ENCODE results near the gene U2AF1L4. TPM values are rescaled to one million over a fixed set of nuclear protein-coding genes. Genes with fewer than 3 reads are reported as not detected.

The U2AF1L4 gene, protein sequence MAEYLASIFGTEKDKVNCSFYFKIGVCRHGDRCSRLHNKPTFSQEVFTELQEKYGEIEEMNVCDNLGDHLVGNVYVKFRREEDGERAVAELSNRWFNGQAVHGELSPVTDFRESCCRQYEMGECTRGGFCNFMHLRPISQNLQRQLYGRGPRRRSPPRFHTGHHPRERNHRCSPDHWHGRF
- total RNA-seq: 5.6 and 8.7 TPM in 2 replicates

DNA sequence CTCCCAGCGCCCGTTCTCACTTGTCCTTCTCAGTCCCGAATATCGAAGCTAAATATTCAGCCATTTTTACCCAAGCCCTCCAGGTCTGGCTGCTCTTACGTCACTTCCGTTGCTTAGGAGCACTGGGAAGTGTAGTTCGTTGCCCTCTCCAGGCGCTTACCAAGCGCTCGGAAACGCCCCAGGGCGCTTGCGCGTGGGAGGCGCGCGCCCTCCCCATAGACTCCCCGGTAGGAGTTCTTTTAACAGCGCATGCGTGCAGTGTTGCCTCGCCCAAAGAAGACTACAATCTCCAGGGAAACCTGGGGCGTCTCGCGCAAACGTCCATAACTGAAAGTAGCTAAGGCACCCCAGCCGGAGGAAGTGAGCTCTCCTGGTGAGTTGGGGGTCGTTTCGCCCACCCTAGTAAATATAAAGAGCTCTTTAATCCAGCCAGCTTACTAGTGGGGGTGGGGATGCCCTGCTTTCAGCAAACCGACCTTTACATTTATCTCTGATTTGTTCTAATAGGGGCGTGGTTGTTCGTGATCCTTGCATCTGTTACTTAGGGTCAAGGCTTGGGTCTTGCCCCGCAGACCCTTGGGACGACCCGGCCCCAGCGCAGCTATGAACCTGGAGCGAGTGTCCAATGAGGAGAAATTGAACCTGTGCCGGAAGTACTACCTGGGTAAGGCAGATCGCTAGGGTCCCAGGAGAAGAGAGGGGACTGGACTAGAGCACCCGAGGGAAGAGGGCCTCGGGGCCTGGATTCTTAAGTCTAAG lies at the start of gene U2AF1L4, which contains the start of gene PSENEN:
Gene U2AF1L4, minus strand, starts transcription at position 91 of the 759 bp plus-strand sequence. Its CDS starts 27 bp downstream, at position 64.
Gene PSENEN, plus strand, starts transcription at position 324 of the 759 bp plus-strand sequence. Its CDS starts 280 bp downstream, at position 604.
- DNase-seq (ENCODE audit: extremely low read depth, low read depth, low spot score): peak; percentile 95

DNA sequence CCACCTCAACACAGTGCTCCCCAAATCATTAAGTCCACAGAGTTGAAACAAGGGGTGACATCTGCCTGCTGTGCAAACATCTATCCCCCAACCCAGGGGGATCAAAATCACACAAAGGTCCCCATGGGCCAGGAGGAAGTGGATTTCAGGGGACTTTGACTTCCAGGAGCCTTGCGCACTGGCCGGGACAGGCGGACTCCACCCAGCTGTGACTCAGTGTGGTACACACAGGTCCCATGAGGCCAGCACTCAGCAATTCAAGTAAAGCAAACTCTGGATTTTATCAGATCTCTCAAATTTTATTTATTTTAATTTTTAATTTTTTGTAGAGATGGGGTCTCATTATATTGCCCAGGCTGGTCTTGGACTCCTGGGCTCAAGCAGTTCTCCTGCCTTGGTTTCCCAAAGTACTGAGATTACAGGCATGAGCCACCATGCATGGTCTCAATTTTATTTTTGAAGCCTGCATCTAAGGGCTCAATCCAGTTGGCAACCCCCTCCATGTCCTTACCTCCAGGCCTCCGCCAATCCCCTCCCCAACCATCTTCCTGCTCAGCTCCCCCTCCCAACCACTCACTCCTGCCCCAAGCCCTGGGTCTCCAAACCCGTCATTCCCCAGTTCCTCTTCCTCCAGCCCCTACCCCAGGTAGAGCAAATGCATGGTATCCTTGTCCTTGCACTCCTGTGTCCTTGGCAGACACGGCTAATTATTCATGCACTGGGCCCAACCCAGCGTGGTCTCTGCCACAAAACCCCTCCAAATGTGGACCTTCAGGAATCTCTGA lies 48.4 kb upstream of the U2AF1L4 start:
- DNase-seq (ENCODE audit: extremely low read depth, low read depth, low spot score): no peak

DNA sequence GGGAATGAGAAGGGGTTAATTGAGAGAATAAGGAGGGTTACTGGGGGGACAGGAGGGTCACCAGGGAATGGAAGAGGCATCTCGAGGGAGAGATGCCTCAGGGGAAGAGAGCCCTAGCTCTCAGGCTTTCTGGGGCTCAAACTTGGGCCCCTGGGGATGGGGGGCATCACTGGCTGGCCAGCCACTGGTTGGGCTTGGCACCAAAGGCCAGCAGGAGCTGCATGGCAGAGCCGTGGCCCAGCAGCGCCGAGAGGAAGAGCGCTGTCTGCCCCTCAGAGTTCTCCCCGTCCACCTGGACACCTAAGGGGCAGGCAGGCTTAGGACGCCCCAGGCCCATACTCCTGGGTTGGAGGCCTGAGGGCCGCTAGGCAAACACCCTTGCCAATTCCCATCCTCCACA lies 47.7 kb upstream of the U2AF1L4 start:
- no peak for DNase-seq (ENCODE audit: extremely low read depth, low read depth, low spot score)

DNA sequence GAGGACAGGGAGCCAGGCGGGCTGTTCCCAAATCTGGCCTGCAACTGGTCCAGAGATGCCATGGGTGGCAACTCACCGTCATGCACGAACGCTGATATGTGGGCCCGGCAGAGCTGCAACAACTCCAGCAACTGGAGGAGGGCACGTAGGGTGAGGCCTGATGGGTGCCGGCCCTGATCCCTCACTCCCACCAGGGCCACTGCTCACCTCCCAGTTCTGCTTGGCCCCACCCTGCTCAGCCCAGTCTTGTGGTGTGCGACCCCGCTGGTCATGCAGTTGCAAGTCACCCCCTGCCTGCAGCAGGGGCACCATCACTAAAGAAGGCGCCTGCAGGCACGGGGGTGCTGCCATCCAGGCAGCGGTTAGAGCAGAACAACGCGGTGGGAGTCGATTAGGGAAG lies 47.1 kb upstream of the U2AF1L4 start:
- no peak for DNase-seq (ENCODE audit: extremely low read depth, low read depth, low spot score)

DNA sequence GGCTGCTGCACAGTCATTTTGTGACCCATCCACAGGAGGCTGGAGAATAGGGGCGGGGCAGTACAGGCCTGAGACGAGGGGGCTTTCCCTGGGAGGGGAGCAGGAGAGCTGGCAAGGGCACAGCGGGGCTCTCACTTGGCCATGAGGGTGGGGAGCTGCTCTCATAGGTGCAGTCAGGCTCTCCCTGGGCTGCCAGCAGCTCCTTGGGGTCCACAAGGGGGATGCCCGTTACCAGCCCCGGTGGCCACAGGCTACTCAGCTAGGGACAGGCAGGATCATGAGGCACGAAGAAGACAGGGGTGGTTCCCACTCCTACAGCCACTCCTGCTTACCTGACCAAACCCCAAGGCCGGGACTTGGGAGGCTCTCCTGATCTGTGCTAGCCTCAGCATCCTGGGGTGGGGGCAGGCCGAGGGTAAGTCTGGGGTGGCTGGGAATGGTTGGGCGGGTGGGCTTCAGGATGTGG lies 46.6 kb upstream of the U2AF1L4 start:
- DNase-seq (ENCODE audit: extremely low read depth, low read depth, low spot score): no peak

DNA sequence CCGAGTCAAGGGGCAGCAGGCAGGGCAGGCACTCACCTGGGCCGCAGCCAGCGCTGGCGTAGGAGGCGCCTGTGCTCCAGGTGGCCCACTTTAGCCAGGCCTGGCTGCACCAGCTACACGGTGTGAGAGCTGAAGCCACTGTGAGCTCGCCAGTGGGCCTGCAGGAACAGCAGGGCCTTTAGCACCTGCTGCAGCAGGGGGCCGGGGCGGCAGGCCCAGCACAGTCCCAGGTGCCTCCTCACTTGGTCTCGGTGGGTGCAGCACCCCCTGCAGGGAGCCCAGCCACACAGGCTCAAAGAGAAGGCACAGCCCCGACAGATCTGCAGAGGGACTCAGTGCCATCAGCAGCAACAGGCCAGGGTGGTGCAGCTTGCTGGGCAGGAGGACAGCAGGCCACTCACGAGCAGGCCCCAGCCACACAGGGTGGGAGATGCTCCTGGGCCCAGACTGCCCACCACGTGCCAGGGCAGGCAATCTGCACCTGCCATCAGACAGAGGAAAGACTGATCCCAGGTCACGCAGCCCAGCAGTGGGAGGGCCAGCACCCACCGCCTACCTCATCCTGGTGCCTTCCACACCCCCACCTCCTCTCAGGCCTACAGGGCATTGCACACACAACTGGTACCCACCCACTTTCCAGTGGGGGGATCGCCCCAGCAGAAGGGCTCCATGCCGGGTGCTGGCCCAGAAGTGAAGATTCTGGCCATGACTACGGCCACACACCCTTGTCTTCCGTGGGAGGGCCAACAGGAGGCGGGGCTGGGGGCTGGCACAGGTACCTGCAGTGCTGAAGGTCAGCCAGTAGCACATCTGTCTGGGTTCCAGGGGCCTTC lies 46.0 kb upstream of the U2AF1L4 start:
- no peak for DNase-seq (ENCODE audit: extremely low read depth, low read depth, low spot score)

DNA sequence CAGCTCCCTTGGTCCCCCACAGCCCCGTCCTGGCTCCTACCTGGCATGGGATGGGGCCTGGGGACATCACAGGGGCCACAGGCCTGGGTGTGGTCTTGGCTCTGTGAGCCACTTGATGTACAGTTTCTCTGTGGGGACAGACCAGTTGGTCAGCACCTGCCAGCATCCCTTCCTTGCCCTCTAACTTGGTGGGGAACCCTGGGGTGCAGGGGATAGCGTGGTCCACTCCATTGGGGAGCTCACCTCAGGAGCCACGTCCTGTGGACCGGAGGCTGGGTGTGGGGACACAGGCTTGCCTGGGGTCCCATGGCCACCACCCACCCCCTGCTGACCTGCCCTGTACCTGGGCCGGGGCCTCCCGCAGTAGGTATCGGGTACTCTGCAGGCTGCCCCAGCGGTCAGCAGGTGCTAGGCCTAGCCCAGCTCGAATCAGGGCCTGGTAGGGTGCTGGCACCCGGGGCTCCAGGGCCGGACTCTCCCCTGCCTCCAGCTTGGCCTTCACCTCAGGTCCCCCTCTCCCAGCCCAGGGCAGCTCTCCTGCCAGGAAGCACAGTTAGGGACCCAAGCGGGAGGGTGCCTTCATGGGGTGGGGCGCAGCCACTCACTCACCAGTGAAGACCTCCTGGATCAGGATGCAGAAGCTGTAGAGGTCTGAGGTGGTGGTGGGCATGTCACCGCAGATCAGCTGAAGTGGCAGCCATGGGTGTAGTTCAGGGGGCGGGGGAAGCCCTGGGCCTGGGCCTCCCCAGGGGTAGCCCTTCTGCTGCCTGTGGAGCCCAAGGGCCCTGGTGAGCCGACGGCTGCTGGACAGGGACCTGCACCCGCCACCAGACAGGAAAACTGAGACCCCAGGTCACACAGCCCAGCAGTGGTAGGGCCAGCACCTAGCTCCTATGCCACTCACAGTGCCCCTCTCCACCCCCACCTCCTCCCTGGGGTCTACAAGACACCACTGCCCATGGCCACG lies 45.0 kb upstream of the U2AF1L4 start:
- no peak for DNase-seq (ENCODE audit: extremely low read depth, low read depth, low spot score)

DNA sequence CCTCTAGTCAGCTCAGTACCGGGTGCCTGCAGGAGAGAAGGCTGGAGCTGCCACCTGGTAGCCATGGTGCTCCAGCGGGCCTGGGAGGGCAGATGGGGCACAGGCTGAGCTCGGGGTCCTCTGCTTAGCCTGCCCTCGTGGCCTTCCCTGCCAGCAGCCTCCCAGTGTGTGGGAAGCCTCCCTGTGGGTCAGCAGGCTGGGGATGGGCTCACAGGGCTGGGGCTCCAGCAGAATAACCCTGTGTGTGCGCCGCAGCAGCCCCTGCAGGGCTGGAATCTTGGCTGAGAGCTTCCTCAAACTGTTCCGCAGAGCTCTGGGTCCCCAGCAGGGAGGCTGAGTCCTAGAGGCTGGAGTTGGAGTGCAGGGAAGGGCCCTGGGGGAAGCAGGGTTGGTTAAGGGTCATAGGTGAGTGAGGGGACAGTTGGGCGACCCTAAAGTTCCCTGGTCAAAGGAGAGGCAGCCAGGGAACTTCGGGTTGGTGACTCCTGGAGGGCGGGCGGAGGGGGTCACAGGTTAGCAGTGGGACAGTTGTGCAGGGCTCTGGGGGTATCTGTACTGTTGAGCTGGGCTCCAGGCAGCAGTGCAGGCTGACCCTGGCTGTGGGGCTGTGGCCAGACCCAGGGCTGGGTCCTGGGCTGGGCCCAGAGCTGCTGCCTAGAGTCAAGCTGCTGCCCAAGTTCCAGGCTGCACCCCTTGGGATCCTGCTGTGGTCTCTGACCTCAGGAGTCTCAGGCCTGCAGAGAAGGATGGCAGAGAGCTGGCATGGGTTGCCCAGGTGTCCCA lies 44.2 kb upstream of the U2AF1L4 start:
- DNase-seq (ENCODE audit: extremely low read depth, low read depth, low spot score): no peak

DNA sequence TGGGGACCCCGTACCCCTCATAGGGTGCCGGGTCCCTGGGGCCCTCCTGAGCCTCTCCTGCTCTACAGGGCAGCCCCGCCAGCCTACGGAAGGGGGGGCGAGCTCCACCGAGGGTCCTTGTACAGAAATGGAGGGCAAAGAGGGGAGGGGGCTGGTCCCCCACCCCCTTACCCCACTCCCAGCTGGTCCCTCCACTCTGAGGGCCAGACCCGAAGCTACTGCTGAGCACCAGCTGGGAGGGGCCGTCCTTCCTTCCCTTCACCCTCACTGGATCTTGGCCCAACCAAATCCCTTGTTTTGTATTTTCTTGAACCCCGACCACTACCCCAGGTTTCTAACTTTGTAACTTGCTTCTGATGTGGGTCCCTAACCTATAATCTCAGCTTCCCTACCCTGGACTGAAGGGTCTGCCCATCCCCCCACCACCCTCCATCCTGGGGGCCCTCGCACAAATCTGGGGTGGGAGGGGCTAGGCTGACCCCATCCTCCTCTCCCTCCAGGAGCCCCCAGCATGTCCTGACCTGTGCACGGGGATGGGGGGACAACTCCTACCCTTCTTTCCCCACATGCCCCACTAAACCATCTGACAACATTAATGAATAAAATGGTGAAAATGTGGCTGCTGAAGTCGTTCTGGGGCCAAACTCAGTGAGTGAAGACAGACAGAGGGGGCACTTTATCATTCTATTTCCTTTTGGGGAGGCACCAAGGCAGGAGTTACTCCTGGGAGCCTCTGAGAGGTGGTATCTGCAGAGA lies 43.2 kb upstream of the U2AF1L4 start:
- DNase-seq (ENCODE audit: extremely low read depth, low read depth, low spot score): no peak

DNA sequence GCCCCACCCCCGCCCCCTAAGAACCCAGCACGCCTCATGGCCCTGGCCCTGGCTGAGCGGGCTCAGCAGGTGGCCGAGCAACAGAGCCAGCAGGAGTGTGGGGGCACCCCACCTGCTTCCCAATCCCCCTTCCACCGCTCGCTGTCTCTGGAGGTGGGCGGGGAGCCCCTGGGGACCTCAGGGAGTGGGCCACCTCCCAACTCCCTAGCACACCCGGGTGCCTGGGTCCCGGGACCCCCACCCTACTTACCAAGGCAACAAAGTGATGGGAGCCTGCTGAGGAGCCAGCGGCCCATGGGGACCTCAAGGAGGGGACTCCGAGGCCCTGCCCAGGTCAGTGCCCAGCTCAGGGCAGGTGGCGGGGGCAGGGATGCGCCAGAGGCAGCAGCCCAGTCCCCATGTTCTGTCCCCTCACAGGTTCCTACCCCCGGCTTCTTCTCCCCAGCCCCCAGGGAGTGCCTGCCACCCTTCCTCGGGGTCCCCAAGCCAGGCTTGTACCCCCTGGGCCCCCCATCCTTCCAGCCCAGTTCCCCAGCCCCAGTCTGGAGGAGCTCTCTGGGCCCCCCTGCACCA lies 42.1 kb upstream of the U2AF1L4 start:
- no peak for DNase-seq (ENCODE audit: extremely low read depth, low read depth, low spot score)

DNA sequence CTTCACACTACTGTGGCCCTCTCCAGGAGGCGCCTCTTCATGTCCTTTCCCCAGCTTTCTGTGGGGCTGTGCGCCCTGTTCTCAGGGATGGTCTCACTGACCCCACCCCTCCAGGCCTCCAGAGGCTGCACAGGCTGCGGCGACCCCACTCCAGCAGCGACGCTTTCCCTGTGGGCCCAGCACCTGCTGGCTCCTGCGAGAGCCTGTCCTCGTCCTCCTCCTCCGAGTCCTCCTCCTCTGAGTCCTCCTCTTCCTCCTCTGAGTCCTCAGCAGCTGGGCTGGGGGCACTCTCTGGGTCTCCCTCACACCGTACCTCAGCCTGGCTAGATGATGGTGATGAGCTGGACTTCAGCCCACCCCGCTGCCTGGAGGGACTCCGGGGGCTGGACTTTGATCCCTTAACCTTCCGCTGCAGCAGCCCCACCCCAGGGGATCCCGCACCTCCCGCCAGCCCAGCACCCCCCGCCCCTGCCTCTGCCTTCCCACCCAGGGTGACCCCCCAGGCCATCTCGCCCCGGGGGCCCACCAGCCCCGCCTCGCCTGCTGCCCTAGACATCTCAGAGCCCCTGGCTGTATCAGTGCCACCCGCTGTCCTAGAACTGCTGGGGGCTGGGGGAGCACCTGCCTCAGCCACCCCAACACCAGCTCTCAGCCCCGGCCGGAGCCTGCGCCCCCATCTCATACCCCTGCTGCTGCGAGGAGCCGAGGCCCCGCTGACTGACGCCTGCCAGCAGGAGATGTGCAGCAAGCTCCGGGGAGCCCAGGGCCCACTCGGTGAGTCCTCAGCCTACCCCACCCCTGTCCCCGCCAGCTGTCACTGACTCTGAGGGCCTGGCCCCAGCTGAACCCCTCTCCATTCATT lies 41.3 kb upstream of the U2AF1L4 start:
- DNase-seq (ENCODE audit: extremely low read depth, low read depth, low spot score): no peak

DNA sequence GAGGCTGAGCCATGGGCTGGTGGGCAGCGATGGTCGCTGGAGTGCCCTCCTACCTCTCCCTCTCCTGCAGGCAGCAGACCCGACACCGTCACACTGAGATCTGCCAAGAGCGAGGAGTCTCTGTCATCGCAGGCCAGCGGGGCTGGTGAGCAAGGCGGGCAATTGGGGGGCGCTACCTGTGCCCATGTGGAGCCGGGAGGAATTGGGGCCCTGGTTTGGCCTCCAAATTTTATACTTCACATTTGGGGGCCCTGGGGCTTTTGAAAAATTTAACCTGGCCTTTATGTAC lies 40.1 kb upstream of the U2AF1L4 start:
- DNase-seq (ENCODE audit: extremely low read depth, low read depth, low spot score): no peak

DNA sequence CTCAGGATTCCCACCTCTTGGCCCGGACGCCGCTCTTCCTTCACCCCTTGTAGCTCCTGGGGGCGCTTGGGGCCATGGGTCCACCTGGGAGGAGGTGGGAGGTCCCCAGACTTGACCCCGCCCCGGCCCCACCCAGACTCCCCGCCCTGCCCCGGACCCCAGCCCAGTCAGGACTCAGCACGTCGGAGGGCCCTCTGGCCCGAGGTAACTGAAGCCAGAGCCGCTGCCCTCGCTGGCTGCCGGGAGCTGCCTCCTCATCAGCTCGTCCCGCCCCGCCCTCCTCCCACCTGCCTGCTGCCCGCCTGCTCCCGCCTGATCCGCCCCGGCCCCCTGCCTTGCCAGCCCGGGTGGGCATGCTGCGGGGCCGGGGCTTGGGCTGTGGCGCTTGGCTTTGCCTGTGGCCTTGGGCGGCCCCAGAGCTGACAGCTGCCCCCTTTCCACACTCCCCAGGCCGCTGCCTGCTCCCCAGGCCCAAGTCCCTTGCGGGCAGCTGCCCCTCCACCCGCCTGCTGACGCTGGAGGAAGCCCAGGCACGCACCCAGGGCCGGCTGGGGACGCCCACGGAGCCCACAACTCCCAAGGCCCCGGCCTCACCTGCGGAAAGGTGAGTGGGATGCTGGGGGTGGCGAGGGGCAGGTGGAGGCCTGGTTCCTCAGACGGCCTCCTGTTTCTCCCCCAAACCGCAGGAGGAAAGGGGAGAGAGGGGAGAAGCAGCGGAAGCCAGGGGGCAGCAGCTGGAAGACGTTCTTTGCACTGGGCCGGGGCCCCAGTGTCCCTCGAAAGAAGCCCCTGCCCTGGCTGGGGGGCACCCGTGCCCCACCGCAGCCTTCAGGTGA lies 39.5 kb upstream of the U2AF1L4 start:
- no peak for DNase-seq (ENCODE audit: extremely low read depth, low read depth, low spot score)

DNA sequence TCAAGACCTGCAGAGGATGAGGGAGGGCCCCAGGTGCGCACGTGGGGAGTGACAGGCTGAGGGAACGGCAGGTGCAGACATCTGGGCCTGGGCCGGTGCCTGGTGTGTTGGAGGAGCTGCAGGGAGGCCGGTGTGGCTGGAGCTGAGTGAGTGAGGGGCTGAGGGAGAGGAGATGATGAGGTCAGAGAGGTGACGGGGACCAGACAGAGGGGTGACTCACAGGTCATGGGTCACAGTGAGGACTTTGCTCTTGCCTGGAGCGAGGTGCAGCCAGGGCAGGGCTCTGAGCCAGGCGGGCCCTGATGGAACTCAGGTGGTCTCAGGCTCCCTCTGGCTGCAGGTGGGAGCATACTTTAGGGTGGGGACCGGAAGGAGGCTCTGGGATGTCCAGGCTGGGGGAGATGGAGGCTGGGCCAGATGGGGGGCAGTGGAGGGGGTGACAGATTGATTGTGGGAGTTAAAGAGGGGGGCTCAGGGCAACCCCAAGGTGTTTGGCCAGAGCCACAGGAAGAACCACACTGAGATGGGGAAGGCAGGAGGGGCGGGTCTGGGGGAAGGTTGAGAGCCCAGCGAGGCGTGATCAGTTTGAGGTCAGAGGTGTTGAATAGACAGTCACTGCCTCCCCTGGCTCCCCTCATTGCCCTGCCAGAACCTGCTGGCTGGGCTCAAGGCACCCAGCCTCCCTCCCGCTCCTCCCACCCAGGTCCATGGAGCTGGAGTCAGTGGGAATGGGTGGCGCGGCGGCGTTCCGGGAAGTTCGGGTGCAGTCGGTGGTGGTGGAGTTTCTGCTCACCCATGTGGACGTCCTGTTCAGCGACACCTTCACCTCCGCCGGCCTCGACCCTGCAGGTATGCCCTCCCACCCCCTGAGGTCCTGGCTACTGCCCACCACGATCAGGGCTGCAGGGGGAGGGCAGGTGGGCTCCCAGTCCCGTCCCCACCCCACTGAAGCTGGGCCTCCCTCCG lies 38.5 kb upstream of the U2AF1L4 start:
- no peak for DNase-seq (ENCODE audit: extremely low read depth, low read depth, low spot score)

DNA sequence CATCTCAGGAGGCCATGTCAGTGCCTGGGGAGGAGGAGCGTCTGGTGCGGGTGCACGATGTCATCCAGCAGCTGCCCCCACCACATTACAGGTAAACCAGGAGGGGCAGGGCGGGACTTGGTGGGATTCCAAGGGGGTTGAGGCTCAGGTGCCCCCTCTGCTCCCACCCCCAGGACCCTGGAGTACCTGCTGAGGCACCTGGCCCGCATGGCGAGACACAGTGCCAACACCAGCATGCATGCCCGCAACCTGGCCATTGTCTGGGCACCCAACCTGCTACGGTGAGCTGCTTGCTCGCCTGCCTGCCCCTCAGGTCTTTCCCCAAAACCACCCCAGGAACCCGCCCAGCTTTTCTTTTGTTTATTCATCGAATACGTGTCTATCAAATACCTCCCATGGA lies 37.4 kb upstream of the U2AF1L4 start:
- DNase-seq (ENCODE audit: extremely low read depth, low read depth, low spot score): no peak

Data from glomerular endothelial cell (primary cell).